Spleen (tissue), 11 donors: ENCODE data around the gene PCBP3. TPM values are rescaled to one million over a fixed set of nuclear protein-coding genes. Genes with fewer than 3 reads are reported as not detected.

Source experiments
- DNase-seq: peaks from one replicate; pipeline ENCODE4 v3.0.0-alpha.2; 2020
- H3K27ac ChIP-seq, 8 donors: fragments of 200-600 bp; sonication (generic) in 7 of 8; 1 replicate in 4 of 8; 2 replicates in 4 of 8; pipeline versions ENCODE4 v1.5.0 to v1.8.0; 2016 to 2021; ENCODE audit warnings: inconsistent platforms in 4 of 8, mild to moderate bottlenecking in 4 of 8, moderate library complexity in 1 of 8
- H3K27me3 ChIP-seq, 7 donors: fragments of 200-600 bp; sonication (generic) in 6 of 7; replicated peaks in 1 of 7; 1 replicate in 4 of 7; 2 replicates in 3 of 7; pipeline versions ENCODE4 v1.5.0 to v1.8.0; 2016 to 2021; ENCODE audit warnings: inconsistent platforms in 3 of 7, mild to moderate bottlenecking in 1 of 7
- H3K36me3 ChIP-seq, 6 donors: fragments of 200-600 bp; sonication (generic) in 5 of 6; 1 replicate in 4 of 6; 2 replicates in 2 of 6; pipeline versions ENCODE4 v1.5.0 to v1.8.0; 2016 to 2021; ENCODE audit warnings: inconsistent platforms in 2 of 6
- H3K4me1 ChIP-seq, 6 donors: fragments of 200-600 bp; sonication (generic) in 5 of 6; 1 replicate in 3 of 6; 2 replicates in 3 of 6; pipeline versions ENCODE4 v1.5.0 to v1.8.0; 2016 to 2021; ENCODE audit warnings: inconsistent platforms in 3 of 6
- H3K4me3 ChIP-seq, 8 donors: fragments of 200-600 bp; sonication (generic) in 7 of 8; 1 replicate in 4 of 8; 2 replicates in 4 of 8; pipeline versions ENCODE4 v1.5.0 to v1.8.0; 2016 to 2021; ENCODE audit warnings: inconsistent platforms in 4 of 8, mild to moderate bottlenecking in 4 of 8, moderate library complexity in 2 of 8
- H3K9me3 ChIP-seq, 8 donors: fragments of 200-600 bp; sonication (generic) in 7 of 8; 1 replicate in 4 of 8; 2 replicates in 4 of 8; pipeline versions ENCODE4 v1.5.0 to v1.8.0; 2016 to 2021; ENCODE audit warnings: inconsistent platforms in 4 of 8
- CTCF ChIP-seq, 11 experiments: fragments of 200-600 bp in 7 of 11; fragments of 450-650 bp in 4 of 11; sonication (generic) in 4 of 11; IDR thresholded peaks in 8 of 11; conservative IDR thresholded peaks in 3 of 11; 1 replicate in 7 of 11; 2 replicates in 4 of 11; pipeline versions ENCODE4 v1.4.0 to v1.8.0; 2016 to 2021; ENCODE audit warnings: antibody characterized with exemption in 11 of 11, inconsistent platforms in 4 of 11, mild to moderate bottlenecking in 1 of 11
- POLR2A ChIP-seq, 3 donors: fragments of 450-650 bp; IDR thresholded peaks; one replicate each; pipeline ENCODE4 v1.5.1; 2017; ENCODE audit warnings: antibody characterized with exemption in 3 of 3, mild to moderate bottlenecking in 1 of 3
- POLR2AphosphoS5 ChIP-seq, 3 donors: sonication (generic); formaldehyde crosslinking; IDR thresholded peaks; one replicate each; pipeline ENCODE4 v1.5.1; 2017; ENCODE audit warnings: antibody characterized with exemption in 3 of 3
- WGBS, 5 donors: extraction: QIAGEN DNeasy Blood & Tissue Kit in 3 of 5; methylation state at CpG; one replicate each; pipeline versions ENCODE4 v1.1.5 to v1.1.7; 2013 to 2018; 5-methylcytosine and 5-hydroxymethylcytosine counted together
- intact Hi-C: fragments of 100-400 bp; cut with DNase I; formaldehyde crosslinking; loops from one replicate; pipeline ENCODE4 v1.15.0; 2023; ENCODE audit warnings: low total_unique reads
- polyA plus RNA-seq, 3 donors: library from polyadenylated mRNA; stranded (reverse); fragments of 200-250 nt; gene quantifications; one replicate each; pipeline ENCODE4 v1.2.1, GENCODE V29; 2013
- total RNA-seq, 7 donors: library from RNA; depleted of rRNA in 3 of 7; stranded (reverse); fragments of >200 nt in 3 of 7; fragmentation: NEBNext Ultra II Directional in 4 of 7; extraction: Animal tissue kit (Norgen Biotek cat#: 25700) in 4 of 7; gene quantifications; one replicate each; pipeline versions ENCODE4 v1.1.0 to v1.2.1, GENCODE V29; 2016 to 2021
- donor health status: healthy with polysubstance abuse.
- donor health status: DM: no; HTN: no; CAD: no; lungs with moderate emphysema.
- donor health status: DM: no; HTN: no; CAD: no.
- donor health status: Bipolar disorder and iron deficiency.
- donor health status: healthy.
- donor health status: DM: no; HTN: no; CAD: no.
- donor health status: DM: yes; HTN: yes; CAD: no.

The PCBP3 gene
- total and polyA plus RNA-seq, 10 donors, result 4.2 to 31.6 (median 15.2) TPM

- peak in 2 of 3 donors; percentile 46 to 47 for TF ChIP-seq POLR2AphosphoS5 (IDR thresholded peaks at IDR 0.05)
- no peak for TF ChIP-seq CTCF (IDR thresholded peaks at IDR 0.05 in 8 of 11, conservative IDR thresholded peaks at IDR 0.05 in 3 of 11)
- TF ChIP-seq POLR2A (IDR thresholded peaks at IDR 0.05), result no peak
- Histone ChIP-seq H3K4me1 (peaks cover 13 to 59% (median 46%) of the 10 kb centered on the region in 6 donors), H3K36me3 (peaks cover 0 to 6% (median 0%) of the 10 kb centered on the region in 6 donors), H3K9me3 (no peaks in the 10 kb centered on the region), H3K27me3 (no peaks in the 10 kb centered on the region), H3K4me3 (no peak overlapping the region), H3K27ac (peak overlapping the region in 5 of 8 donors; percentile 34 to 84 (median 75))
- WGBS, 5 donors, result 44 to 76% (median 71%) methylated on average over 7 to 16 of the region's 16 CpGs
- intact Hi-C loops, result no loop called here
- DNase-seq, result peak; percentile 77
Measured at GRCh38 chr21:45893740-45894449, 250.4 kb downstream of the PCBP3 start.

- no peak for TF ChIP-seq POLR2A (IDR thresholded peaks at IDR 0.05)
- TF ChIP-seq POLR2AphosphoS5 (IDR thresholded peaks at IDR 0.05), result no peak
- no peak for TF ChIP-seq CTCF (IDR thresholded peaks at IDR 0.05 in 8 of 11, conservative IDR thresholded peaks at IDR 0.05 in 3 of 11)
- peak; percentile 63 for DNase-seq
- peaks cover 13 to 54% (median 44%) of the 10 kb centered on the region in 6 donors for H3K4me1 ChIP-seq
- no peak overlapping the region for H3K4me3 ChIP-seq
- intact Hi-C loops, result no loop called here
- H3K27me3 ChIP-seq, result no peaks in the 10 kb centered on the region
- peak overlapping the region in 4 of 8 donors; percentile 34 to 84 (median 62) for H3K27ac ChIP-seq
- H3K9me3 ChIP-seq, result no peaks in the 10 kb centered on the region
- 75 to 84% (median 80%) methylated on average over 9 of the region's 9 CpGs for WGBS, 5 donors
- peaks cover 0 to 6% (median 0%) of the 10 kb centered on the region in 6 donors for H3K36me3 ChIP-seq
Measured at GRCh38 chr21:45894450-45894825, 250.9 kb downstream of the PCBP3 start.

- H3K4me1 ChIP-seq, result peaks cover 13 to 46% (median 40%) of the 10 kb centered on the region in 6 donors
- TF ChIP-seq POLR2A (IDR thresholded peaks at IDR 0.05) (no peak), POLR2AphosphoS5 (IDR thresholded peaks at IDR 0.05) (no peak), CTCF (IDR thresholded peaks at IDR 0.05 in 8 of 11, conservative IDR thresholded peaks at IDR 0.05 in 3 of 11) (no peak)
- WGBS, 5 donors, result 84 to 95% (median 88%) methylated on average over 20 to 22 of the region's 22 CpGs
- H3K27me3 ChIP-seq, result no peaks in the 10 kb centered on the region
- peaks cover 0 to 9% (median 0%) of the 10 kb centered on the region in 6 donors for H3K36me3 ChIP-seq
- H3K4me3 ChIP-seq, result no peak overlapping the region
- intact Hi-C loops, result no loop called here
- DNase-seq, result peak; percentile 72
- H3K27ac ChIP-seq, result no peak overlapping the region
- no peaks in the 10 kb centered on the region for H3K9me3 ChIP-seq
Measured at GRCh38 chr21:45894906-45895777, 251.6 kb downstream of the PCBP3 start.
